Omental fat pad (tissue), 4 donors: ENCODE measurements around the gene DUOX1. TPM values are rescaled to one million over a fixed set of nuclear protein-coding genes. Genes with fewer than 3 reads are reported as not detected.

Experiments used
- ATAC-seq: fragments of 150-250 bp; one replicate; pipeline ENCODE4 v1.9.1; 2016; ENCODE audit warnings: mild to moderate bottlenecking, moderate library complexity; ENCODE audit not compliant: low FRiP score
- DNase-seq: peaks from one replicate; pipeline ENCODE4 v3.0.0-alpha.2; 2019; ENCODE audit warnings: low spot score
- CTCF ChIP-seq, 3 donors: fragments of 450-650 bp; IDR thresholded peaks; one replicate each; pipeline ENCODE4 v1.5.1; 2016 to 2017; ENCODE audit warnings: antibody characterized with exemption in 3 of 3, mild to moderate bottlenecking in 3 of 3, moderate library complexity in 2 of 3
- total RNA-seq, 4 donors: library from RNA; depleted of rRNA; stranded (reverse); fragments of >200 nt; gene quantifications; one replicate each; pipeline ENCODE4 v1.1.0, GENCODE V29; 2016

The DUOX1 gene
- total RNA-seq, 4 donors from 2014 or later = 1.4 to 6.9 (median 2.0) TPM

GRCh38 chr15:45179221-45179985 is 49.6 kb downstream of the DUOX1 start:
- TF ChIP-seq CTCF (IDR thresholded peaks at IDR 0.05) = peak in 1 of 3 donors; percentile 0
- ATAC-seq = no peak

DNA sequence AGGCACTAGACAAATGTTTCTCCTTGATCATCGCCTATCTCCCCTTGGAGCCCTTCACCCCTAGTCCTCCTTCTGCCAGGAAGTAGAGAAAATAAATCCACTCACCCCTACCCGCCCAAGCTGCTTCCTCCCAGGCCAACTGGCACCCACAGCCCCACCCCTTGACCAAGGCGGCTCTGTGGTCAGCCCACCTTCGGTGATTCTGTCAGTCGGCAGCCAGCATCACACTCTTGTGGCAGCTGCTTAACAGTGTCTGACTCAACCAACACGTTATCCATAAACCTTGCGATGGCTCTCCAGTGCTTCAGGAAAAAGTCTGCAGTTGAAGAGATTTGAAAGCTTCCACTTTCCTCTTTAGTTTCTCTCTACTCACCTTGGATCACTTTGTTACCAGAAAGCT is 50.4 kb downstream of the DUOX1 start:
- no peak for TF ChIP-seq CTCF (IDR thresholded peaks at IDR 0.05)
- ATAC-seq (no peak), DNase-seq (no peak)

More at GRCh38 chr15:45179221-45179985, 49.6 kb downstream of the DUOX1 start:
- DNase-seq = no peak

GRCh38 chr15:45180648-45181436 is 51.0 kb downstream of the DUOX1 start:
- DNase-seq = no peak
- ATAC-seq = no peak
- no peak for TF ChIP-seq CTCF (IDR thresholded peaks at IDR 0.05)

- ATAC-seq (no peak), DNase-seq (no peak)
- no peak for TF ChIP-seq CTCF (IDR thresholded peaks at IDR 0.05)
Measured at GRCh38 chr15:45181491-45182285, 51.9 kb downstream of the DUOX1 start.

GRCh38 chr15:45182996-45183395 is 53.2 kb downstream of the DUOX1 start:
- DNase-seq (no peak), ATAC-seq (no peak)
- no peak for TF ChIP-seq CTCF (IDR thresholded peaks at IDR 0.05)

GRCh38 chr15:45183511-45183910 is 53.7 kb downstream of the DUOX1 start:
- no peak for TF ChIP-seq CTCF (IDR thresholded peaks at IDR 0.05)
- ATAC-seq (no peak), DNase-seq (no peak)
